Stimulated activated CD4-positive, alpha-beta T cell treated with anti-CD3 and anti-CD28 coated beads, Interleukin-15, amount 100 ng/mL, for 24 hours (primary cell): ENCODE results near the gene MYO18B.
A peak's percentile ranks its signal among the peaks of the same experiment; 100 is the strongest.

Experiments
- DNase-seq: peaks from one replicate; pipeline ENCODE4 v3.0.0-alpha.2; 2020

Gene MYO18B

DNA sequence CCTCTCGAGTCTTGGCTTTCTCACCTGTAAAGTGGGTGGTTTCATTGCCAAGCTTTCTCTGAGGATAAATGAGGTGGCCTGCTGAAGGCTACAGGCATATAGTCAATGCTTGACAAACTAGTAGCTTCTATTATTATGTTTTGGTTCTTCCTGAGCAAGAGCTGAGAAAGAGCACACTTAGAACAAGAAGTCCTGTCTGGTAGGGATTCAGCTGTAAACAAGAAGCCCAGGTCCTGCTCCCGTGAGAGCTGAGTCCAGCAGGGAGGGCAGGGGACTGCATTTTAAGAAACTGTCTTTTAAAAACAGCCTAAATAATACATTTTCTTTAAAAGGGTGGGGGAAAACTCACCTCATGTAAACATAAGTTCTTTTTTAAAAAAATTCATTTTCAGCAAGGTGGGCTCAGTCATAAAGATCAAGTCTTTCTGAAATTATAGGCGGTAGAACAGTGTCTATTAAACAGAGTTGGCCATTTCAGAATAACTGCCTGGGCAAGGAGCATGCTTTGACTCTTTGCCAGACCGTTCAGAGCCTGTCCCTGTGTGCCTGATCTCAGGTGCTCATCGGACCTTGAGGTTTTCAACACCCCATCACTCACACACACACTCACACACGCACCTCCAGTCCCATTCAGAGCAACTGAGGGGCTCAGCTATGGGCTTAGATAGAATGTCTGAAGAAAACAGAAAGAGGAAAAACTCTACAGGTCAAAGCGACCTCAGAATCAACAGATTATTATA lies 29.2 kb upstream of the MYO18B start:
- no peak for DNase-seq

DNA sequence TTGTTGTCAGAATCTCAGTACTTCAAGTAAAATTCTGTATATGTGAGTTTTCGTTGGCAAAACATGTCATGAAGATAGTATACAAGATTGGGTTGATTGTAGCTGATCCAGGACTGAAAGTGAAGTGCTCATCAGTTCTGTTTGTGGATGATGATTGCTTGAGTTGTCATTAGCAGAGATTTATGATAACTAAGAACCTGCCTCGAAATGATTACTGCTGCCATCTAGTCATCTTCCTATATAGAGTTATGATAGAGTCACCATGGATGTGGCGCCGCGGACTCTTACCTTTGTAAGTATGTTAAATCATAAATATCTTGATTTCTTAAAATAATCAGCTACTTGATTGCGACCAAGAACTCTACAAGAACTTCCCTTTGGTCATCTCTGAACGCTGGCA lies 27.9 kb upstream of the MYO18B start:
- DNase-seq: no peak

DNA sequence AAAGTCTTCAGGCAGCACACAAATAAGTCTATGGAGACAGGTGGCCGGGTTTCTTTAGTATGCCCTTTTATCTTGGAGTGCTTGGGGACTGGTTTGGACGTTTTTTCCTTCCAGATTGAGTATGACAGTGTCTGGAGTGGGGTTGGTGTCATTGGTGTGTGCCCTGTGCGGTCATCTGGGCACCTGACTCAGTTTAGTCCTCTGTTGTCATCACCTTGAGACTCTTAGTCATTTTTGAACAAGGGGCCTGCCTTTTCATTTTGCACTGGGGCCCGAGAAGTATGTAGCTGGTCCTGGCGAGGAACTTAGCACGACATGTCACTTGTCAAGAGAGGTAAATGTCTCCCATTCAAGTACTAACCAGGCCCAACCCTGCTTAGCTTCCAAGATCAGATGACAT lies 27.2 kb upstream of the MYO18B start:
- DNase-seq: no peak

DNA sequence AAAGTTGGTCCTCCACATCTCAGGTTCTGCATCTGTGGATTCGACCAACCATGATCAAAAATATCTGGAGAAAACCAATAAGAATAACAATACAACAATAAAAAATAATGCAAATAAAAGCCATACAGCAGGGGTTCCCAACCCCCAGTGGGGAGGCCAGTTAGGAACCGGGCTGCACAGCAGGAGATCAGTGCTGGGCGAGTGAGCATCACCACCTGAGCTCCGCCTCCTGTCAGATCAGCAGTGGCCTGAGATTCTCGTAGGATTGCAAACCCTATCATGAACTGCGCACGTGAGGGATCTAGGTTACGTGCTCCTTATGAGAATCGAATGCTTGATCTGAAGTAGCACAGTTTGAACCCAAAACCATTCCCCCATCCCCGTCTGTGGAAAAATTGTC lies 25.4 kb upstream of the MYO18B start:
- DNase-seq: no peak

DNA sequence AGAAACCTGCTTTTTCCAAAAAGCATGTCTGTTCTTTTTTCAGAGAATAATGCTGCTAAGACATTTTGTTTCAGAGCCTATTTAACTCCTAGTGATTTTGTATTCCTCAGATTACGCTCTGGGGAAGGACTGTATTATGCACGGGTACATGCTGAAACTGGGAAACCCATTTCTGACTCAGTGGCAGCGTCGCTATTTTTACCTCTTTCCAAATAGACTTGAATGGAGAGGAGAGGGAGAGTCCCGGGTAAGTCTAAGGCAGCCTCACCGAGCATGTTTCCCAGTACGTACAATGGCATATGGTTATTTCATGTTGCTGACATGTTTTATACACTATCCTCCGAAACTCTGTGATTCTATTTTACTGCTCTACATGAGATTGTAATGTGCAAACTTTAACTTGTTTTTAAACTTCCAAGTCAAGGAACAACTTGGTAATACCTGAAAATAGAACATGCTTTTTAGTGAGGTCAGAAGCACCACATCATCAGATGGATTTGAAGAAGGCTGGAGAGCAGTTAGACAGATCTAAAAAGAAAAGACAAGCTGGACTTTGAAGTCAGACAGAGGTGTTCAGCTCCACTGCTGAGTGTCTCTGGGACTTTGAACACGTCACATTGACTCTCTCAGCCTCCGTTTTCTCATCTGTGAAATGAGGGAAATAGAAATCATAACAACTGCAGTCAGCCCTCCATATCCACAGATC lies 23.7 kb upstream of the MYO18B start:
- no peak for DNase-seq

DNA sequence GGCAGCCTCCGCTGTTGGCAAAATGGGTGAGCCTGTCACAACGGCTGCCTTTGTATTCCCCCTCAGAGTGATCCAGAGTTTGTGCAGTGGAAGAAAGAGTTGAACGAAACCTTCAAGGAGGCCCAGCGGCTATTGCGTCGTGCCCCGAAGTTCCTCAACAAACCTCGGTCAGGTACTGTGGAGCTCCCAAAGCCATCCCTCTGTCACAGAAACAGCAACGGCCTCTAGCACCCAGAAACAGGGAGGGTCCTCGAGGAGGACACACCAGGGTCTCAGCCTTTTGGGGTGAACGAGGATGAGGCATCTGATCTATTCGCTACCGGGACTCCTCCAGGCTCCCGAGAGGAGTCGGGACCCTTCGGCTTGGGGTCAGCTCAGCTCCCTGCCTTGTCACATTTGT lies 19.8 kb upstream of the MYO18B start:
- DNase-seq: no peak

DNA sequence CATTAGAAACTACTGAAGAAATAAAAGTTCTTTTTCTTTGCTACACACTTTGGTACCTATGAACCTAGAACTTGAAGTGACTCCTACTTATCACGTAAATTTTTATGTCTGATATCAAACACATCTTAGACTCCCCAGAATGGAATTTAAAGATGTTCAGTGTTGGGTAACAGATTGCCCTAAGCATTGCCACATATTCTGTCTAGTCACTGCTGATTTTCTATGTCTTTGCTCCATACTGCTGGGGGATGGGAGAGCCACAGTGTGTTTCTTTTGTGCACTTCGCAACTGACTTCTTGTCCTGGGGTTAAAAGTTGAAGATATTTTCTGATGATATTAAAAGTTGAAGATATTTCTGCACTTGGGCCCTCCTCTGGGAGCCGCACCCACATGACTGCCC lies 19.4 kb upstream of the MYO18B start:
- DNase-seq: no peak

DNA sequence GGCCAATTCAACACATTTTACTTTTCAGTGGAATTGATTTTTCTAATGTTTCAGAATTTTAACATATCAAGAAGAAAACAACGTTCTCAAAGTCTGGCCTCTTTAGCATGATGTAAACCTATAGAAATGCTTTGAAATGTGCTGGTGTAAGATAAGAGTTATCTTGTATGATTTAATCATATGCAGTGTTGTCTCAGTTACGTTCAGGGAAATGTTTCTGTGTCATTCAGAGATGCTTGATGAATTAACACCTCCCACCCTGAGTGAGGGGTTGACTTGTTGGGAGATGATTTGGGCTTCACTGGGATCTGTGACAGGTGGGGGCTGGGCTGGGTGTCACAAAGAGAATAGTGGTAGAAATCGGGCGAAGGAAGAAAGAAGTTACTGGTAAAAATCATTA lies 15.7 kb upstream of the MYO18B start:
- DNase-seq: no peak

DNA sequence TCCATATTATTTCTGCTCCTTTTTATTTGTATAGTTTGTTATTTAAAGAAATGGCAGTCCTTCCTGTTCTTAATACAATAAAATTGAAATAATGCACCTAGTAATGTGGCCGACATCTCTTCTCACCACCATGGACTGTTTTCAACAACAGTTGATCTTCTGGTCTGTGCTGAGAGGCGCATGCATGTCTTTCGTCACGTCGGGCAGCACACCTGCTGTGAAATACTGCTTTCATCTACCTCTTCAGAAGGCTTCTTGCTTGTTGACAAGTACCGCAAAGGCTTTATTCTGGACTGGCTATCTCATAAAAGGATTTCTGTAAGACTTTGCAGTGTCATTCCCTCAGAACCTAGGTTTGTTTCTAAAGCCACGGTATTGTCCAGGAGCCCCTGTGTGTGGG lies 13.9 kb upstream of the MYO18B start:
- no peak for DNase-seq

DNA sequence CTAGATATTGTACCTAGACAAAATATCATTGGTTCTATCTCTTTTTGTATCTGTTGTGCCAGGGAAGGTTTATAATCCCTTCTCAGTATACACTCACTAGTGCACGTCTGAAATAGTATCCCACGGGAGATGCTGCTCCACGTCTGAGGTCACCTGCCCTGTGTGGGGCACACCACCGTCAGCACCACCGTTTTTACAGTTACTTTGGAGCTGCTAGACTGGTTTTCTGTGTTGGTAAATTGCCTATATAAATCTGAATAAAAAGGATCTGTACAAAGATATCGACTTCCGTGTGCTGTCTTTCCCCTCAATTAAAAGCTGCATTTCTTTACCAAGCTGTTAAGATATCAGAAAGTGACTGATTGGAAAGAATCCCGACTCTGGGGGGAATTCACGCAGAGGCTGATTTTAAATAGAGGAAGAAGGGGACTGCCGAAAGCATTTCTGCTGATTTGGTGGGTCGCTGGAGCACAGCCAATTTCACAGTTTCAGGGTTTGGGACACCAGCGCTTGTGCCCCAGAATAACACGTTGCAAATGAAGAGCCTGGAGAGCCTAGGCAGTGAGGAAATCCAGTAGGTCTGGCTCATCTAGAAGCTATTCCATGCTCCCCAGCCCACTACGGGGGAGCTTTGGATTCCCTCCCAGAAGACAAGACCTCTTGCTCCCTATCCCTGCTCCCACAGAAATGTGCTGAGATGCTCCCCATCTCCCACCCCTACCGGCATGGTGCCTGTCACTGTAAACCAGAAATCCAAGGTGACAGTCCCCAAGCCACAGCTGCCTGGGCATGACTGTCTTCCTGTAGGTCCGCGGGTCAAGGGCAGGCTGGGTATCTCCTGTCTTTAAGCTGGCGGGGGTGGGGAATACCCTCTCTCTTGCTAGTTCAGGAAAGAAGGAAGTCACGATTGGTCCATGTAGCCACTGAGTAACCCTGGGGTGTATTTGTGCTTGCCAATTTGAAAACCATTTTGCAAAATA lies 12.7 kb upstream of the MYO18B start:
- no peak for DNase-seq

DNA sequence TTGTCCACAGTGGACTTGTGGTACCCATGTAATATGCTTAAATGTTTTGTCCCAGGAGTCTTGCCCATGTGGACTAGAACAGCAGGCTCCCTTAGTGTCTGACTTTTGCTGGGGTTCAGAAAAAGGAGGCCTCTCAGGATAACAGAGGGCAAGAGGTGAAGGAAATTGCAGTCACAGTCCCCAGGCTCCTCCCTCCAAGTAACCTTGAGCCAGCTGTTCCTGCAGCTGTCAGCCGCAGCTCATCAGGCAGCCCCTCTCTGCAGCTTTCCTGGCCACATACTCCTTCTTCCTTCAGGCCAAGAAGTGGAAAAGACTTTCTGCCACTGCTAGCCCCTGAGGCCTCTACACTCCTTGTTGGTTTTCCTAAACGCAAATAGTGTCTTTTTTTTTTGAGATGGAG lies 6.3 kb upstream of the MYO18B start:
- no peak for DNase-seq

DNA sequence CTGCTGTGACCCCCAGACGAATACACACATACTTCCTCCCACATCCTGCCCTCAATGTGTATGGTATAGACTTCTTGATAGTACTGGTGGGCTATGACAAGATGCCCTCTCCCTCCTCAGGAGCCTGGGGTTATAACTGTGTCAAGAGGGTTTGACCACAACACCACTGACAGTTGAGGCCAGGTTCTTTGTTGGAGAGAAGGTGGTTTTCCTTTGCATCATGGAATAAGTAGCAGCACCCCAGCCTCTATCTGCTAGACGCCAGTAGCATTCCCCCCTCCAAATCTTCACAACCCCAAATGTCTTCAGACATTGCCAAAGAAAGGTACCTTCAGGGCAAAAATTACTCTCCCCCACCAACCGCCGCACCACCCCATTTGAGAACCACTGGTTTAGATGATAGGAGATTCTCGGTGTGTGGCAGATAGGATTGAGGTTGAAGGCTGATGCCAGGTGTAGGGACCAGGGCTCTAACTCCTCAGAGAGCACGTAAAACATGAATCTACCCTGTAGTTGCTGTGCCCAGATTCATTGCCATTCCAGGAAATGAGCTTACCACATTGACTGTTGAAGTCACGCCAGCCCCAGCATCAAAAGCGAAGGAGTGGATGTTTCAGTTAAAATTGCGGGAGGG lies 5.5 kb upstream of the MYO18B start:
- DNase-seq: peak; percentile 52

DNA sequence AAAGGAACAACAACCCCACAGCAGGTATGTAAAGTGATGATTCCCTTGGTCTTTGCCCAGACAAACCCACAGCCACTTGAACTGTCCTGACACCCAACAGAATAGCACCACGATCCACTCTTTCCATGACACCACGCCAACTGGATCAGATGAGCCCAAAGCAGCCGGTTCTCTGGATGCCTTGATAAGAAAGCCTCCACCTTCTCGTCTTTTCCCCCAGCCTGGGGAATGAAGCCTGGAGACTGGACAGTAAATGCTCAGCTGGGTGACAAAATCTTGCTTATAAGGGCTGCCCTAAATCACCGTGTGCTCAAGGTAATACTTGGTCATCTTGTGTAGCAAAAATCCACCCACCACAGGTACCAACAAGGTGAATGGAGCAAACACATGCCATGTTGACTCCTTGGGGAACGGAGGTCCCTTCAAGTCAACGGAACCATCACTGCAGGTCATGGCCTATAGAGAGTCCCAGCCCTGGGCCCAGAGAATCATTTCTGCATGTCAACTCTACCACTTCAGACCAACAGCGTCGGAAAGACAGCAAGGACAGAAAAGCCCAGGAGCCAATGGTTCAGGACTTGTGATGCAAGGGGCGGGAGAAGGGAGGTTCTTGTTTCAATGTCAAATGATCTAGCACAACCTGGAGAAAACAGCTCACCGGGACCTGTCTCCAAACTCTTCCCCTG lies 2.2 kb upstream of the MYO18B start:
- no peak for DNase-seq

DNA sequence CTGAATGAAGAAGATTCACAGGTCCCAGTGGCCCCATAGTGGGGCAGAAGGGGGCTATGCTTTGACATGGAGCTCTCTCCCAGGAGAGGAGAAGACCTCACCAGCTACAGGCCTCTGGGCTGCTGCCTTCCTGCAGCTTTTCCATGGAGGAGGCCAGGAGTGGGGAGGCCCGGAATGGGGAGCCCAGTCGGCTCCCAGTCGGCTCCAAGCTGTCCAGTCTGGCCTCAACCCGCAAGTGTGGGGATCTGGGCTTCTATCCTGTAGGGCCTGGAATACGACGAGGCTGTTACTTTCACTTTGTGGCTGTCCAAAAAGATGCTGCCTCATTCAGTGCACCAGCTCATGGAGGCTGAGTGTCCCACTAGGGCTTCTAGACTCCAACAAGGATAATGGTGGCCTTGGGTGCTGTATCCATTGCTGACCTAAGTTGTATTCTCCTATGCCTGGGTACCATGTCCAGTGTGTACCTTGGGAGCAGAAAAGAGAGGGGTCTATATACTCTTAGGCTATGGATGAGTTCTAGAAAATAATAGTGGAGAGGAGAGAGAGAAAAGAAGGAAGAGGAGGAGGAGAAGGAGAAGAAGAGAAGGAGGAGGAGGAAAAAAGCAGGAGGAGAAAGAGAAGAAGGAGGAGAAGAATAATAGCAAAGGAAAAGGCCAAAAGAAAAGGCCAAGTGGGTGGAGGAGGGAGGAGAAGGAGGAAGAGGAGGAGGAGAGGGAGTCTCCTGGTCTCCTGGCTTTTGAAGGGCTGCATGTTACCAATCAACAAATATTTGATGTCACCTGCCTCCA lies 1.1 kb downstream of the MYO18B start:
- no peak for DNase-seq

DNA sequence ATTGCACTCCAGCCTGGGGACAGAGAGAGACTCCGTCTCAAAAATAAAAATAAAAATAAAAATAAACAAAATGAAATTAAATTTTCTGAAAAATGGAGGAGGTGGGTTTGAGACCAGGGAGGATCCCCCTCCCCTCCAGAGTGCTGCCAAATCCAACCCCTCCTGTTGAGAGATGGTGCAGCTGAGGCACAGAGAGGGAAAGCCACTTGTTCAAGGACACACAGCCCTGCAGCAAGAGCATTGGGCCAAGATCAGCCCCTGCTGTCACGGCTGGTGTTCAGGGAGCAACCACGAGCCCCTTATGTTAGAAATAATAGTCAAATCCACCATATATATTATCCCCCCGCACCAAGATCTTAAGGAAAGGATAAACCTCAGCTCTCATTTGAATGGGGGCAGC lies 2.7 kb downstream of the MYO18B start:
- no peak for DNase-seq

DNA sequence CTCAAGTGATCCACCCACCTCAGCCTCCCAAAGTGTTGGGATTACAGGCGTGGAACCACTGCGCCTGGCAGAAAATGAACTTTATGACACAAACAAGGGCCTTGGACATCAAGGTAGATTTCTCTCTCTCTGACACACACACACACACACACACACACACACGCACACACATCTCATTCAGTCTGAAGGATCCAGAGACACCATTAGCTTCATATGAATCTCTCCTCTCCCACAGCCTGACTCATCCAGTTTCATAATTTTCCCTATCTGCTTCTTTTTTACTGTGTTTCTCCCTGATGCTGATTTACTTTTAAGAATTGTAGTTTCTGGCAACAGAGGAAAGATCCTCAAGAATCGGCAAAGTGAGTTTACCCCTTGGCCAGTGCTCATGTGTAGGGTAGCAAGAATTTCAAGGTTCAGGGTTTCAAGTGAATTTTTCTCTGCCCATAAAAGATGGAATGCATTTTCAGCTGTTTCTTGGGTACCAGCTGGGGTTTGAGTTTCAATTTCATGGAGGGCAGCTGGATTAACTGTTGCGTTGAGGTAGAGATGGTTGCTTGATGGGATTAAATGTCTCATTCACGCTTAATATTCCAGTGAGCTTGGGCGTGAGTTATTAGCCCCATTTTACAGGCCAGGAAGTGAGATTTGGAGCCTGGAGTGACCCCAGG lies 3.5 kb downstream of the MYO18B start:
- DNase-seq: peak; percentile 39

DNA sequence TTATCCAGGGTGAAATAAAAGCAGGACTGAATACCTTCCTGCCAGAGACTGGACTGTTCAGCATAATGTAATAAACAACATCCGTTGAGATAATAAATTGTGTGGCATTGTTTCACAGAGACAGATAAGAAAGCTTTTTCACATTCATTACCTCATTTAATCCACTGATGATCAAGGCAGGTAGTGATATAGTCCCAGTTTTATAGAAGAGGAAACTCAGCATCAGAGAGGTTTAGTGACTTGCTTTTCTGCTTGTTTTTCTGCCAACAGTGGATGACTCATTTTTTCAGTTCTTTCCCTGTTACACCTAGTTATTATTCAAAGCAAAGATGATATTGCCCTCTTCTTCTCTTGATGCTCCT lies 4.0 kb downstream of the MYO18B start:
- DNase-seq: no peak

DNA sequence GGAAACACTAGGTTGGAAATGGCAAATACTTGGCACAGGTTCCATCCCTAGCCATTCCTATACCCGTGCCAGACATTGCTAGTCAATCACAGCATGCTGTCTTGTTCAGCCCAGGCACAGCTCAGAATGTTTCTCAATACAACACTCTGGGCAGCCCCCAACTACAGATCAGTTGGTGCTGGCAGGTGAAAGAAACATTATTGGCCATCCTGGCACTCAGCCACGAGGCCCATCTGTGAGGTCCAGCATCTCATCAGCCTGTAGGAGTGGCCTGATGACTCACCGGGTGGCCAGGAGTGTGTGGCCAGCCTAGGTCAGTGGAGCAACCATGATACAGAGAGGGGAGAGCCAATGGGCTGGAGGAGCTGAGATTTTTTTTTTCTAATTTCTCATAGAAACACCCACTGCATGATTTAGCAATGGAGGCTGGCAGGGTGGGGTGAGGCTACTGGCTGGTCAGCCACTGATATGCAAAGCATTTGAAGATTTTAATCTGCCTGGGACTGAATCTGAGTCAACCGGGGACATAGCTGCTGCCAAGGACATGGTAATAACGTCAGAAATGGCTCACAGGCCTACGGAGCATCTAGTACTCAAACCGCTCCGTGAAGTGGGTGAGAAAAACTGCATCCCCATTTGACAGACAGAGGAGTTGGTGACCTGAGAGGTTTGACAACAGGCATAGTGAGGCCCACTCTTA lies 5.4 kb downstream of the MYO18B start:
- no peak for DNase-seq

DNA sequence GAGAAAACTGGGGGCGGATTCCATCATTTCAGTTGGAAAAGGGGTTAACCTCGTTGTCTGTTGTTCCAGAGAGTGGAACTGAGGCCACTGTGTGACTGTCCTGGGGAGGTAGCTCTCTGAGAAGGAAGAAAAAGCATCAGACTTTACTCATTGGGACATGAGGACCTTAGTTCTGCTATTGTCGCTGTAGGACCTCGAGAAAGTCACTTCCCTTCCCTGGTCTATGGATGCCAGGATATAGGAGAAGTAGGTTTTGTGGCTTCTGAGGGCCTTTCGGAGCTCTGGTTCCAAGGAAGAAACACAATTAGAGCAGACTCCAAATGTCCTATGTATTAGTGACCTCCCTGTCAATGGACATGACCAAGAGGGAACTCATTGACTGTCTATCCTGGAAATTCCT lies 6.2 kb downstream of the MYO18B start:
- DNase-seq: no peak

DNA sequence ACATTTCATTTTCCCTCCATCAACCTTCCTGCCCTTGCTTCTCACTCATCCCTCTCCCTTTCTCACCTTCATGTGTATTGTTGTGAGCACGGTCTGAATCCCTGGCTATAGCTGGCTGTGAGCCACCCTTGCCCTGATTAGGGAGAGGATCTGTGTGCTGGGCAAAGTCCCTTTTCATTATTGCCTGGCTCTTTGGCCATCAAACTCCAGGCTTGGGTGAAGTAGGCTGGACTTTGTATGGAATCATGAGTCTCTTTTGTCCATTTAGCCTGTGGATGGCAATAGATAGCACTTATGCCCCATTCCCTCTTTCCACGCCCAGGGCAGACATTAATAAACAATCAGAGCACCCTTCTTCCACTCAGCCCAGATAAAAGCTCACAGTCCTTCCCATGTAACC lies 6.7 kb downstream of the MYO18B start:
- DNase-seq: no peak
